Transverse colon (tissue), 4 donors: ENCODE measurements around the gene RNF152. TPM values are rescaled to one million over a fixed set of nuclear protein-coding genes. Genes with fewer than 3 reads are reported as not detected.
A peak's percentile ranks its signal among the peaks of the same experiment; 100 is the strongest.

Experiments used
- DNase-seq: peaks from one replicate; pipeline ENCODE4 v3.0.0-alpha.2; 2019
- H3K27ac ChIP-seq, 4 donors: fragments of 200-600 bp; sonication (generic); 2 replicates each; pipeline ENCODE4 v1.5.1; 2016 to 2018; ENCODE audit warnings: inconsistent platforms in 4 of 4
- H3K27me3 ChIP-seq: fragments of 200-600 bp; sonication (generic); 2 replicates; pipeline ENCODE4 v1.5.1; 2017; ENCODE audit warnings: inconsistent platforms
- H3K36me3 ChIP-seq, 4 donors: fragments of 200-600 bp; sonication (generic); 2 replicates each; pipeline ENCODE4 v1.5.1; 2017 to 2019; ENCODE audit warnings: inconsistent platforms in 4 of 4
- H3K4me1 ChIP-seq, 4 donors: fragments of 200-600 bp; sonication (generic); 2 replicates each; pipeline ENCODE4 v1.5.1; 2017 to 2020; ENCODE audit warnings: inconsistent platforms in 4 of 4
- H3K4me3 ChIP-seq, 4 donors: fragments of 200-600 bp; sonication (generic); 1 replicate in 1 of 4; 2 replicates in 3 of 4; pipeline versions ENCODE4 v1.5.1 to v1.6.1; 2017 to 2019; ENCODE audit warnings: inconsistent platforms in 4 of 4
- H3K9me3 ChIP-seq, 2 donors: fragments of 200-600 bp; sonication (generic); 2 replicates each; pipeline ENCODE4 v1.5.1; 2017 to 2019; ENCODE audit warnings: inconsistent platforms in 2 of 2
- CTCF ChIP-seq, 5 experiments: fragments of 200-600 bp in 3 of 5; fragments of 450-650 bp in 2 of 5; sonication (generic) in 3 of 5; IDR thresholded peaks; 1 replicate in 2 of 5; 2 replicates in 3 of 5; pipeline ENCODE4 v1.5.1; 2016 to 2017; ENCODE audit warnings: antibody characterized with exemption in 5 of 5, inconsistent platforms in 3 of 5, mild to moderate bottlenecking in 2 of 5, moderate library complexity in 1 of 5
- EP300 ChIP-seq: sonication (generic); formaldehyde crosslinking; IDR thresholded peaks from one replicate; pipeline ENCODE4 v1.6.1; 2017; ENCODE audit warnings: antibody characterized with exemption, low read depth
- POLR2A ChIP-seq: fragments of 450-650 bp; IDR thresholded peaks from one replicate; pipeline ENCODE4 v1.6.1; 2016; ENCODE audit warnings: antibody characterized with exemption, mild to moderate bottlenecking, moderate library complexity
- POLR2AphosphoS5 ChIP-seq, 3 donors: sonication (generic); formaldehyde crosslinking; IDR thresholded peaks; one replicate each; pipeline ENCODE4 v1.6.1; 2016; ENCODE audit warnings: antibody characterized with exemption in 3 of 3
- WGBS, 2 donors: methylation state at CpG; one replicate each; pipeline ENCODE4 v1.1.5; 2018; ENCODE audit warnings: low coverage in 1 of 2; 5-methylcytosine and 5-hydroxymethylcytosine counted together
- in situ Hi-C, 4 donors: fragments of 200-750 bp; cut with MboI; loops; one replicate each; pipeline versions ENCODE4 v1.15.0 to v1.15.1; 2017; ENCODE audit warnings: low sequenced_read_pairs in 3 of 4, low pct_ligation_motif_present in 1 of 4, low pct_unique_long_range_greater_than_20kb in 1 of 4
- intact Hi-C: fragments of 100-400 bp; cut with DNase I; formaldehyde crosslinking; loops from one replicate; pipeline ENCODE4 v1.15.1; 2023; ENCODE audit warnings: low total_unique reads
- total RNA-seq, 4 donors: library from RNA; depleted of rRNA; stranded (reverse); fragments of >200 nt; gene quantifications; one replicate each; pipeline ENCODE4 v1.1.0, GENCODE V29; 2016

RNF152 gene
- total RNA-seq, 4 donors from 2014 or later: 29.7 to 340 (median 159) TPM

- no peaks in the 10 kb centered on the region for H3K27me3 ChIP-seq
- no peaks in the 10 kb centered on the region for H3K4me1 ChIP-seq
- H3K36me3 ChIP-seq: no peaks in the 10 kb centered on the region
- H3K27ac ChIP-seq: no peak overlapping the region
- in situ Hi-C loops (loop anchor here in 2 of 4 donors (25.0 kb wide), 2 partner anchors 229 to 321 kb away; no protein-coding TSS in a partner anchor), intact Hi-C loops (no loop called here)
- DNase-seq: no peak
- no peak for TF ChIP-seq EP300
- TF ChIP-seq POLR2AphosphoS5 (IDR thresholded peaks at IDR 0.05): no peak
- TF ChIP-seq POLR2A: no peak
- no peak for TF ChIP-seq CTCF (IDR thresholded peaks at IDR 0.05)
- H3K9me3 ChIP-seq: no peaks in the 10 kb centered on the region
- no peak overlapping the region for H3K4me3 ChIP-seq
- 73 to 82% methylated on average over 5 to 7 of the region's 7 CpGs for WGBS, 2 donors
These were observed 15.9 kb upstream of the RNF152 start for GRCh38 chr18:61908661-61909060.

- Histone ChIP-seq H3K36me3 (no peaks in the 10 kb centered on the region), H3K4me3 (no peak overlapping the region), H3K4me1 (peaks cover 0 to 8% (median 0%) of the 10 kb centered on the region in 4 donors), H3K27ac (no peak overlapping the region), H3K27me3 (no peaks in the 10 kb centered on the region), H3K9me3 (no peaks in the 10 kb centered on the region)
- peak; percentile 55 for DNase-seq
- WGBS, 2 donors: 23 to 44% methylated on average over 2 to 5 of the region's 5 CpGs
- peak; percentile 85 to 93 (median 90) for TF ChIP-seq CTCF (IDR thresholded peaks at IDR 0.05)
- no peak for TF ChIP-seq POLR2AphosphoS5 (IDR thresholded peaks at IDR 0.05)
- intact Hi-C loops: no loop called here
- in situ Hi-C loops: loop anchor here in 2 of 4 donors (25.0 kb wide), 2 partner anchors 236 to 314 kb away; no protein-coding TSS in a partner anchor
These were observed 8.6 kb upstream of the RNF152 start for GRCh38 chr18:61901323-61901986.

DNA sequence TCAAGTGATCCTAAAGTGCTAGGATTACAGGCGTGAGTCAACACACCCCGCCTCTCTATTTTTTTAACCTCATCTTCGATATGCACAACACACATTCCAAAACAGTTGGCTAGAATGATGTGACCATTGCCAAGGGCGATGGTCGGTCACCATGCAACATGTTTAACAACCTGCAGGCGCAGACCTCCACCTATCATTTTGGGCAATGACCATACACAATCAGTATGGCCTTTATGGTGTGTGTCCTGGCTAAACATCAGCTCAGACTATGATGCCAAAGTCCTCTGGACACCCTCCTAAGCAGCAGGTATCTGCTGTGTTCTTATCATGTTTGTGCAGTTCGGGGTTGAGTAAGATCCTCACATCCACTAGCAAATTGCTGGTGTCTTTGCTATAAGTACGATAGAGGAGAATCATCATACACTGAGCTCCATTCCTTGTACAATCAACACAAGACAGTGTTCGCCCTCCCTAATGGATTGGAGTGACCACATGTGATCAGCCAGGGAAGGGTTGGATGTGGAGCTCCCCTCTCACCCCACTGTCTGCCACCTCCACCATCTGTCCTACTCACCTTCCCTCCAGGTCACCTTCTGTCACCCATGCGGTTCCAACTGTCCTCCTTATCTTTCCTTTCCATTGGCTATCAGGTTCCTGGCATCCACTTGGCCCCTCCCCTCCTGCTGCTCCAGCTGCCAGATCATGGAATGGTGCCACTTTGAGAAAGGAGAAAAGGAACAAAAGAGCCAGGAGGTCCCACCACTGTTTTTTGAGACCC lies 7.9 kb upstream of the RNF152 start:
- Histone ChIP-seq H3K4me3 (no peak overlapping the region), H3K36me3 (no peaks in the 10 kb centered on the region), H3K9me3 (no peaks in the 10 kb centered on the region), H3K27ac (no peak overlapping the region), H3K4me1 (peaks cover 0 to 11% (median 0%) of the 10 kb centered on the region in 4 donors), H3K27me3 (no peaks in the 10 kb centered on the region)
- in situ Hi-C loops: loop anchor here in 2 of 4 donors (25.0 kb wide), 2 partner anchors 237 to 313 kb away; no protein-coding TSS in a partner anchor
- 60 to 81% methylated on average over 5 to 10 of the region's 10 CpGs for WGBS, 2 donors
- TF ChIP-seq POLR2A (no peak), POLR2AphosphoS5 (IDR thresholded peaks at IDR 0.05) (no peak), CTCF (IDR thresholded peaks at IDR 0.05) (no peak)
- DNase-seq: no peak
- intact Hi-C loops: no loop called here

DNA sequence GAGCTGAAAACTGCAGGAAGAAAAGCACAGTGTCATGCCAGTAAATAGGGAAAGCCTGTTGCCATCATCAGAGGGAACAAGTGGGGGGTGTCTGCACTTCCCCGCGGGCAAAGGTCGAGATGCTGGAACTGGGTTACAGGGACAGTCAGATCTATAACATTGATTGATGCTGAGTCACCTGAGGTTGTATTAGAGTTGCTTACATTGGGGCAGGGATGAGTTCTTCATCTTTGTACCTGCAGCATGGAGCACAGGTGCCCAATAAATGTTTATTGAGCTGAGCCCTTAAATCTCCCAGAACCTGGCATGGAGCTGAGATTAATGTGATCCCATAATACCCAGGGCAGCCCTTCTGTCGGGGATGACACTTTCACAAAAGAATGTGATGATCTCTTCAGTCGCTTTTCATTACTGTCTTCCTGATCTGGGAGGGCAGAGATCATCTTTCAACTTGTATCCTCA lies 5.9 kb upstream of the RNF152 start:
- no peaks in the 10 kb centered on the region for H3K36me3 ChIP-seq
- intact Hi-C loops (loop anchor here (10.0 kb wide), 1 partner anchor 264 kb away; no protein-coding TSS in a partner anchor), in situ Hi-C loops (loop anchor here in 3 of 4 donors (10.0 to 25.0 kb wide), 3 partner anchors 264 to 314 kb away; no protein-coding TSS in a partner anchor)
- no peaks in the 10 kb centered on the region for H3K27me3 ChIP-seq
- H3K4me1 ChIP-seq: peaks cover 7 to 19% (median 7%) of the 10 kb centered on the region in 4 donors
- 15 to 26% methylated on average over 3 to 5 of the region's 5 CpGs for WGBS, 2 donors
- no peak overlapping the region for H3K27ac ChIP-seq
- no peaks in the 10 kb centered on the region for H3K9me3 ChIP-seq
- TF ChIP-seq EP300 (no peak), POLR2AphosphoS5 (IDR thresholded peaks at IDR 0.05) (peak in 1 of 3 donors; percentile 19), POLR2A (no peak)
- peak; percentile 74 for DNase-seq
- H3K4me3 ChIP-seq: no peak overlapping the region
